Measurements from ENCODE around the gene HES2.
A peak's percentile ranks its signal among the peaks of the same experiment; 100 is the strongest.
"Not testable (repeated sequence)": the region's sequence is repeated elsewhere in the genome, so short reads cannot be mapped to it uniquely, and the experiment has no call there.

The HES2 gene

GRCh38 chr1:6380037-6380436 is 39.7 kb downstream of the HES2 start:
- no peak overlapping the region for H3K4me3 ChIP-seq (ENCODE audit: low read depth, low read length)
- in situ Hi-C loops (cut with HindIII; ENCODE audit: low sequenced_read_pairs) = no loop called here
- DNase-seq (ENCODE audit: low read depth, low spot score) = no peak
- TF ChIP-seq CTCF (IDR thresholded peaks at IDR 0.05; ENCODE audit: low read depth, low read length) = no peak

DNA sequence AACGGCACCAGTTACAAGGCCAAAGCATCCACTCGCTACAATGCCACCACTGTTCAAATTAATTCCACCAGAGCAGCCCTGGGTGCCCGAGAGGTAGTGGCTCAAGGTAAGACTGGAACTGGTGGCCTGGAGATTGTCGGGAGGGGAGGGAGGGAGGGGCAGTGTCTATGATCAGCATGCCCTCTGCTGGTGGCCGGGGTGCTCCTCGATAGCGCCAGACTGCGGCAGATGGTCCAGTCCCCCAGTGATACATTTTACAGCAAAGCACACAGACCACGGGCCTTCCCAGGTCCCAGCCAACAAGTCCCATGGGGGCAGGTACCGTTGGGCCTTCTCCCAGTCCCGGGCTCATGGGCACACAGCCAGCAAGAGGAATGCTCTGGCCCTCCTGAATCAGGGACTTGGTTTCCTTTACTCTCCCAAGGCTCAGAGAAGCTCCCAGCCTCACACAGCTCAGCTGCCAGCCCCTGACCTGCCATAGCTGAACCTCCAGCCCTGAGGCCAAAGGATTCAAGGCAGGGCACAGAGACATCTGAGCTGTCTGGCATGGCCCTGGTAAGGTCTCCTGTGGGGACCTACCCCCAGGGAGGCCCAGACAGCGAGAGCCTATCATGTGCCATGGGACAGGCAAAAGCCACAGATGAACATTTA is 41.5 kb downstream of the HES2 start:
- in situ Hi-C loops (cut with HindIII; ENCODE audit: low sequenced_read_pairs) = no loop called here
- no peak for DNase-seq (ENCODE audit: low read depth, low spot score)
- H3K4me3 ChIP-seq (ENCODE audit: low read depth, low read length) = no peak overlapping the region
- peak; percentile 6 for TF ChIP-seq CTCF (IDR thresholded peaks at IDR 0.05; ENCODE audit: low read depth, low read length)

DNA sequence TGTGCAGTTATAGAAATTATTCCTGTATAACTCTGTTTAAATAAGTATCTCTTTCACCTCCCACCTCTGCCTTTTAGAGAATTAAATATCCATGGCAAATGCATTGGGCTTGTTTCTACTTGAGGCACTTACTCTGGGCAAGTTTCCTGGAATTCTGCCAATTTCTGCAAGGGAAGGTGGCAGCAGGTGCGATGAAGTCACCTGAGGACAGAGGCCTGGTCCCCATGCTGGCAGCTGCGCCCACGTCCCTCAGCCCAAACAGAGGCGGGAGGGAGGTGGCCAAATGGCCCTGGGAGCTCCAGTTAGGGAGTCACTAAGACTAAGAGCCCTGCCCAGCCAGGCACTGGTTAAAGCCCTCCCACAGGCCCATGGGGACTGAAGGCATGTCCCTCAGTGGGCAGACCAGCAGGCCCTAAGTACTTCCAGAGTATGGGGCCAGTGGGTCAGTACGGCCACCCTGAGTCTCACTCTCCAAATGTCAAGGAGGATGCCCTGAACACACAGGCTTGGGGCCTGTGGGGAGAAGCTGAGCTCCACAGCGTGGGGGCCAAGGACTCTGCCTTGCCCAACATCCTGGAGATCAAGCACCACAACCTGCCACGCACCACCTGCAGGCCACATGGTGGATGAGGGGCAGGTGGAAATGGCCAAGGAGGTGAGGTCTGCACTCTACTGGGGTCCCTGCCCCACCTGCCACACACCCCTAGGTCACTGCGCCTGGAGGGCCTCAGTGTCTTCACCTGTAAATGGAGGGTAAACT is 45.6 kb downstream of the HES2 start:
- in situ Hi-C loops (cut with HindIII; ENCODE audit: low sequenced_read_pairs) = no loop called here
- no peak for DNase-seq (ENCODE audit: low read depth, low spot score)
- no peak for TF ChIP-seq CTCF (IDR thresholded peaks at IDR 0.05; ENCODE audit: low read depth, low read length)
- no peak overlapping the region for H3K4me3 ChIP-seq (ENCODE audit: low read depth, low read length)

- DNase-seq (ENCODE audit: low read depth, low spot score); H3K4me3 ChIP-seq (ENCODE audit: low read depth, low read length); in situ Hi-C loops (cut with HindIII; ENCODE audit: low sequenced_read_pairs): not testable (repeated sequence)
These were observed 47.5 kb downstream of the HES2 start for GRCh38 chr1:6372236-6372635.

DNA sequence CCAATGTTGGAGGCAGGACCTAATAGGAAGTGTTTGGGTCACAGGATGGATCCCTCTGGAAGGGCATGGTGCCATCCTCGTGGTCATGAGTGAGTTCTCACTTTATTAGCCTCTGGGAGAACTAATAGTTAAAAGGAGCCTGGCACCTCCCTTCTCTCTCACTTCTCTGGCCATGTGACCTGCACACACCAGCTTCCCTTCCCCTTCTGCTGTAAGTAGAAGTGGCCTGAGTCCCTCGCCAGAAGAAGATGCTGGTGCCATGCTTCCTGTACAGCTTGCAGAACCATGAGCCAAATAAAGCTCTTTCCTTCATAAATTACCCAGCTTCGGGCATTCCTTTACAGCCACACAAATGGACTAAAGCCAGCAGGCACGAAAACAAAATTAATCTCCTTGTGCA is 49.7 kb downstream of the HES2 start:
- no peak for TF ChIP-seq CTCF (IDR thresholded peaks at IDR 0.05; ENCODE audit: low read depth, low read length)

GRCh38 chr1:6367381-6368012 is 52.2 kb downstream of the HES2 start:
- in situ Hi-C loops (cut with HindIII; ENCODE audit: low sequenced_read_pairs) = no loop called here
- no peak overlapping the region for H3K4me3 ChIP-seq (ENCODE audit: low read depth, low read length)
- no peak for TF ChIP-seq CTCF (IDR thresholded peaks at IDR 0.05; ENCODE audit: low read depth, low read length)
- no peak for DNase-seq (ENCODE audit: low read depth, low spot score)

More for the DNA sequence above, 49.7 kb downstream of the HES2 start:
- H3K4me3 ChIP-seq (ENCODE audit: low read depth, low read length) = no peak overlapping the region
- no peak for DNase-seq (ENCODE audit: low read depth, low spot score)
- in situ Hi-C loops (cut with HindIII; ENCODE audit: low sequenced_read_pairs) = no loop called here

DNA sequence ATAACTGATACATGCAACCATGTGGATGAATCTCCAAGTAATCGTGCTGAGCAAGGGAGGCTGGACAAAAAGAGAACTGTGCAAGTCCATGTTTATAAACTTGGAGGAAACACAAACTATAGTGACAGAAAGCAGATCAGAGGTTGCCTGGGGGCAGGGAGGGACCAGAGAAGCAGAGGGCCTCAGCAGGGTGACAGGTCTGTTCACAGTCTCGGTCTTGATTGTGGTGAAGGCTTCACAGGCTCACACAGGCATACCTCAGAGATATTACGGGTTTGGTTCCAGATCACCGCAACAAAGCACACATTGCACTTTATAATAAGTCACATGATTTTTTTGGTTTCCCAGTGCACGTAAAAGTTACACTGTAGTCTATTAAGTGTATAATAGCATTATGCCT is 54.7 kb downstream of the HES2 start:
- in situ Hi-C loops (cut with HindIII; ENCODE audit: low sequenced_read_pairs) = no loop called here
- TF ChIP-seq CTCF (IDR thresholded peaks at IDR 0.05; ENCODE audit: low read depth, low read length) = no peak
- DNase-seq (ENCODE audit: low read depth, low spot score) = no peak

More for the DNA sequence above, 54.7 kb downstream of the HES2 start:
- H3K4me3 ChIP-seq (ENCODE audit: low read depth, low read length) = no peak overlapping the region

All from astrocyte of the spinal cord (primary cell).